HG03108 (cell line): Measurements from ENCODE around the gene KIAA0753.
A peak's percentile ranks its signal among the peaks of the same experiment; 100 is the strongest.

Experiments used
- ATAC-seq: cut with Tn5 transposase; IDR thresholded peaks from one replicate; pipeline ENCODE4 v1.9.1; 2021; ENCODE audit warnings: moderate library complexity; ENCODE audit not compliant: unreplicated experiment

The KIAA0753 gene

GRCh38 chr17:6640536-6641246 lies at the start of gene KIAA0753, which contains the start of gene TXNDC17:
KIAA0753 (minus strand) TSS chr17:6640711; CDS start chr17:6635103, 5,608 bp downstream.
TXNDC17 (plus strand) TSS chr17:6641060; CDS start chr17:6641083, 23 bp downstream.
- peak; percentile 85 for ATAC-seq

DNA sequence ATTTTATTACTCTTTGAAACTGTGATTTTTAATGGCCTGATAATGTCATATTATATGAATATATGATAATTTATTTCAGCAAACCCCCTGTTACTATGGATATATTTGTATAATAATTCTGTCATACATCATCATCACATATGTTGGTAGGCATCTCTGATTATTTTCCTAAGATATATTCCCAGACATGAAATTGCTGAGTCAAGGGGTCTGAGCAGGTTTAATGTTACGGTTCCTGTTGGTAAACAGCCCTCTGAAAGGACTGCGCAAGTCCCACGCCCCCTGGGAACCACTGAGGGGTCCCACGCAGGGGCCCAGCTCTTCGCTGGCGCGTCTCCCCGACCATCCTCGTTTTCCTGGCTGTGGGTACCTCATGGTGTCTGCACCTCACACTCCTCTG lies 48.4 kb upstream of the KIAA0753 start:
- no peak for ATAC-seq

DNA sequence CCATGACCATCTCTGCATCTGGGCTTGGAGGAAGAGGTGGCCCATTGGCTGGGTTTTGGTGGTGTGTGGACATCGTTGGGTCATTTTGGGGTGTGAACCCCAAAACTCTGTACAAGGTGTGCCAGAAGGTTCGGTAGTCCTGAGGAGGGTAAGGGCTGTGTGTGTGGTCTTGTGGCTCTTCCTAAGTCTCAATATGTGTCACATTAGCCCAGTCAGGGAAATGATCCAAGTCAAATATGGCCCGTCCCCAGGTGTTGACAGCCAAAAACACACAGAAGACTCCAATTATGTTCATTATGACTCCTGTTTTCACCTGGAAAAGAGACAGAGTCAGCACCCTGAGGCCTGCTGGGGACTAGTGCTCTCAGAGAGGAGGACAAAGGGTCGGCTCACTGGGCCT lies 45.5 kb upstream of the KIAA0753 start:
- ATAC-seq: no peak

DNA sequence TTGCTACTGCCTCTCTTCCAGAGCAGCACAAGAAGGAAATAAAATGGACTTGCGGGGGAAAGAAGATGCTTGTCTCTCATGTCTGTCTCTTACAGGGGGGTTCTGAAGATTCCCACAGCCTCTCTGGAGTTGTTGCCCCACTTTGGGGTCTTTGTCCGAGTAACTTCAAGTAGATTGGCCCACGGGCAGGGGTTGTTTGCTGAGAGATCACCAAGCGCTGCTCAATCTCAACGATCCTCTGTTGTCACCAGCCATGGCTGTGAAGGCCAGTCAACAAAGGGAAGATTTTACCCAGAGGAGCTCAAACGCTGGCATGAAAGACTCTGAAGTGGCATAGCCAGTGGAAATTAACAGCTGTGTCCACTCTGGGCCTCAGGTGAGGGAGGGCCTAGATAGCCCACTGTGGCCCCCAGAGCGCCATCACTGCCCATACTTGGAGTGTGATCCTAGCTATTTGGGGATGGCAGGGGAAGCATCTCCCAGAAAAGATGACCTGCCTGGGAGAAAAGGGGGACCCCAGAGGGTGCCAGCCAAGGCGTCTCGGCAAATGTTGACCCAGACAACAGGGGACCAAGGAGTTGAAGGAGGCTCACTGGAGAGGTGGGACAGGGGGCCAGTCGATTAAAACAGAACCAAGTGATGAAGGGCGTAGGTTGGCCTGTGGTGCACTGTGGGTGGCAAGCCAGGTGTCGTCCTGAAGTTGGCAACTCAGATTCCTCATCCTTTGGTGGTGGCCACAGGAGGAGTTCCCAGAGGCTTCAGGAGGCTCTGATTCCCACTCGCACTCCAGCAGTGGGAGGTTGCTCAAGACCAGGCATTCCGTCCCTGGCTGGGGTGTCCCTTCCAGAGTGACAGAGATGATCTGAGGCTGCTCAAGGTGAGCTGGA lies 44.6 kb upstream of the KIAA0753 start:
- ATAC-seq: no peak

DNA sequence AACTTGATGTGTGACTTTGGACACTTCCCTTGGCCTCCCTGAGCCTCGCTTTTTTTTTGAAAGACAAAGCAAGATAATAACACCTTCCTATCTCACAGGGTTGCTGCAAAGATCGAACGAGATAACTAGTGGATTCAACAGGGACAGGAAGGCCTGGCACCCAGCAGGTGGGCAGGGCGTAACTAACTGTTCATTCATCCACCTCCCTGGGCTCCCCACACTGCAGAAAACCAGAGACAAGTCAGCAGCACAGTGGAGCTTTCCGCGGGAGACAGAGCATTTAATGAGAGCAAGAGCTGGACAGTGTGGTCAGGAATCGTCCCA lies 43.9 kb upstream of the KIAA0753 start:
- ATAC-seq: no peak

- no peak for ATAC-seq
These were observed 43.4 kb upstream of the KIAA0753 start for GRCh38 chr17:6683730-6684459.

GRCh38 chr17:6683081-6683684 lies 42.7 kb upstream of the KIAA0753 start:
- ATAC-seq: no peak

GRCh38 chr17:6682339-6682738 lies 41.8 kb upstream of the KIAA0753 start:
- no peak for ATAC-seq

DNA sequence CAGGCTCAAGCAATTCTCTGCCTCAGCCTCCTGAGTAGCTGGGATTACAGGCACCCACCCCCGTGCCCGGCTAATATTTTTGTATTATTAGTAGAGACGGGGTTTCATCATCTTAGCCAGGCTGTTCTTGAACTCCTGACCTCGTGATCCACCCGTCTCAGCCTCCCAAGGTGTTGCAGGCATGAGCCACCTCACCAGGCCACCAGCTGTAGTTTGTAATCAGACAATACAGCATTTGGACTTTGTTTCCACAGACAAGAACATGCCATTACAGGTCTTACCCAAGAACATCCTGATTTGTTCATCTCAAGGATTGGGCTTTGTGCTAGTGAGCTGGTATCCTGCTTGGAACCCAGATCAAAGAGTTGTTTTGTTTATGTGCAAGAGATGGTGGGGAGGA lies 41.2 kb upstream of the KIAA0753 start:
- ATAC-seq: no peak

DNA sequence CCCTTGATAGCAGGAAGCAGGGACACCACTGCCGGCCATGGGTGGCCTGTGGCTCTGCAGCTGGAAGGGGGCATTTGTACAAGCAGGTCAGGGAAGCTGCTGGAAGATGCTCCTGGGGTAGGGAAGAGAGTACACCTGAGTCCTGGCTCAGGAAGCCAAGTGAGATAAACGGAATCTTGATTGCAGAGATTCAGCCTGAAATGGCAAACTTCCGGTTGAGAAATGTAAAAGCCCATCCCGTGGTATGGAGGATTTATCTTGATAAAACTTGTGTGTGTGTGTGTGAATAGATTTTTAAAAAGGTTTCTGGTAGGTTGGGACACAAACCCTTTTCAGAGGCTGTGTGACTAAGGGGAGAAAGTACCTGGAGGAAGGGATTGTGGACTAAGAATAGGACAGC lies 40.7 kb upstream of the KIAA0753 start:
- ATAC-seq: no peak

- no peak for ATAC-seq
These were observed 38.7 kb upstream of the KIAA0753 start for GRCh38 chr17:6679241-6679640.

- ATAC-seq: no peak
These were observed 37.4 kb upstream of the KIAA0753 start for GRCh38 chr17:6677946-6678345.

- ATAC-seq: no peak
These were observed 36.8 kb upstream of the KIAA0753 start for GRCh38 chr17:6677158-6677831.

DNA sequence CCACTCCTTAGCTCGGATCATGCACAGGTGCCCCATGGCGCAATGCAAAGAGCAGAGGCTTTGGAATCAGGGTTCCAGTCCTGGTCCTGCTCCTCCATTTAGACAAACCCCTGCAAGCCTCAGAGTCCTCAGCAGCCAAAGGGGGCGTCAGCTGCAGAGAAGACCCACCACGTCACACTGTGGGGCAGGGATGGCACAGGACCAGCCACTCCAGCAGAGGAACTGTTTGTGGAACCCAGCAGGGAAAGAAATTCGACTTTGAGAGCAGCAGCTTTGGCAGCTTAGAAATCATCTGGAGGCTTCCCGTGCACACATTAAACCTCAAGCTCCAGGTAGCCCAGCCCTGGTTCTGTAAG lies 36.3 kb upstream of the KIAA0753 start:
- ATAC-seq: no peak

DNA sequence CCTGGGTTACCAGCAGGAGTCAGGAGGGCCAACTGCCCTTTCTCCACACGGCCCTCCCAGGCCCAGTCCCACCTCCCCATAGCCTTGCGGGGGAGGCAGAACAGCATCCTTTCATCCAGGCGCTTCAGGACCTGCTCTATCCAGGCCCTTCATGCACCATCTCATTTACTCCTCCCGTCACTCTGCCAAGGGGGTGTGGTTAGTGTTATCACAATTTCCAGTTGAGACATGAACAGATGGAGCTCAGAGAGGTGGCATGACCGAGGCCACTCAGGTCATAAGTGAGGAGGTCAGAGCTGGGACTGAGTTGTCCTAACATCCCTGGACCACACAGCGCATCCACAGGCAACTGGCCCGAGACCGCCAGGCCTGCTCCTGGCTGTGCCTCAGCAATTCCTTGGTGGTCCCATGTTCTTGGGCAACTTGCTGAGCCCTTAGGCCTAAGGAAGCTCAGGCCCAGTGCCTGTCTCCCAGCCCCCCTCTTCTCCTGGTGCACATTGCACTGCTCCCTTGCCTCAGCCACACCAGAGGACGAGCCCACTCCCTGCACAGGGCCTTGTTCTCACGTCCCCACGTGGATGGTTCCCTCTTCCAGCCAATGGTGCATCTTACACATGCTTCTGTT lies 34.8 kb upstream of the KIAA0753 start:
- ATAC-seq: no peak

DNA sequence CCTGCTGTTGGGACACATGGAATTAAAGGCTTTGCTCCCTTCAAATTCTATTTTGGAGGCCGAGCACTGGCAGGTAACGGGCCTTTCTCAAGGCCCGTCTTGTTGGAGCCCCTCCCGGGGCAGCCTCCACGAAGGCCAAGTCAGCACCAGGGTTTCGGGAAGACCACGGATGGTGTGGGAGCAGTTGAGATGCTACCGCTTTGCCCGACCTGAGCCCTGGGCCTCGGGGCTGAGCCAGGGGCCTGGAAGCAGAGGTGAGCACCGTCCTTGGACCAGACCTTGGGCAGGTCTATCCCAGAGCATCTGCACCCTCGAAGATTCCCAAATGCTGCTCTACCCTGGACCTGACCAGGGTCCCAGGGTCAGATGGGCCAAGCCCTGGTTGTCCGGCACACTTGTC lies 34.1 kb upstream of the KIAA0753 start:
- ATAC-seq: no peak

- ATAC-seq: no peak
These were observed 30.9 kb upstream of the KIAA0753 start for GRCh38 chr17:6671431-6671830.

DNA sequence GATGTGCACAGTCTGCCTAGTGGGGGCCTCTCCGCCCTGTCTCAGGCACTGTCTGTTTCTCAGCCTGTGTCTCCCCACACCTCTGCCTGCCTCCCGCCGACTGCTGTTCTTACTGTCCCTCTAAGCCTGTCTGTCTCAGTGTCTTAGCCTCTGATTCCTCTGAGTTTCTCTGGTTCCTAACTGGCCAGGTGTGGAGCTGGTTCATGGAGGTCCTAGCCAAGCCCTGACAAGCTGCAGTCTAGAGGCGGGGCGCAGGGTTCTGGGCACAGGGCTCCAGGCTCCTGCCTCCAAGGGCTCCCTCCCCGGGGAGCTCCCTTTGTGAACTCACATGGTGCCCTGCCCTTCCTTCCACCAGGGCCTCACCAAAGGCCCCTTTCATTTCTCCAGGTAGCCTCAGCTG lies 30.5 kb upstream of the KIAA0753 start:
- ATAC-seq: no peak

DNA sequence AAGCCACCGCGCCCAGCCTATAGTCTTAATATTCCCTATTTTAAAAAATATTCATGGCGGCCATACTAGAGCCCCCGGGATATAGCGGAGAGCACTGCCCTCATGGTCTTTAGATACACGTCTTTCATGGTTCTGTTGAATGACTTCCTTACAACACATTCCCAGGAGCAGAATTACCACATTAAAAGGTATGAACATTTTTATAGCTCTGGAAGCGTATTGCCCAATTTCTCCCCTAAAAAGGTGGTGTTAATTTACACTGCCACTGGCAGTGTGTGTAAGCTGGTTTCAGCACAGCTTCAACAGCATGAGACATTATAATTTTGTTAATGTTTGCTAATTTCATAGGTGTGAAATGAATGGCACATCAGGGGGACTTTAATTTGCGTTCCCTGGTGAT lies 30.1 kb upstream of the KIAA0753 start:
- no peak for ATAC-seq

DNA sequence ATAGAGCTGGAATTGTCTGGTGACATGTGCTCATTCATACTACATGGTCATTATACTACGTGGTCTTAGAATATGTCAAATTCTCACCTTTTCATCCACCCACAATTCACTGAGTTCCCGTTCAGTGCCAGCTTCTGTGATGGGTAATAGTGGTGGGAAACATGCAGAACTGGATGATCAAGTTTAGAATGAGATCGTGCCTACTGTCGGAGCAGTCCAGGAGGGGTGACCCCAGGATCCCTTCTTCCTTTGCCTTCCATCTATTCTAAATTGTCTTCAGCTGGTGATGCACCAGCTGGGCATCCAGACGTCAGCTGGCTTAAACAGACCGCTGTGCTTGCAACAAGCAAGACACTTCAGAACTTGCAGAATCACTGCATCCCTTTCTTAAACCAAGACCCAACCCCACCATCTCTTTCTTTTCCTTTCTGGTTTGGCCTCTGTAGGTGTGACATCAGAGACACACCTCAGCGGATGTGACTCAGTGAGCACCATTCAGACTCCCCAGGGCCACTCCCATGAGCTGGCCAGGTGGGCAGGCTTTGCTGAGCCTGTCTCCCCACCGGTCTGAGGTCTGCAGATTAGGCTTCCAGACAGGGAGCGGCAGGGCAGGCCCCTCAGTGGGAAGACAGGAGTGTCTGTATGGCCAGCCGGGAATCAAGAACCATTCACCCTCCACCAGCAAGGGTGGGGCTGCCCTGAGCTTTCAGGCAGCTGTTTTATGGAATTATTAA lies 29.1 kb upstream of the KIAA0753 start:
- no peak for ATAC-seq
